ENCODE results near the gene RBM42.

DNA sequence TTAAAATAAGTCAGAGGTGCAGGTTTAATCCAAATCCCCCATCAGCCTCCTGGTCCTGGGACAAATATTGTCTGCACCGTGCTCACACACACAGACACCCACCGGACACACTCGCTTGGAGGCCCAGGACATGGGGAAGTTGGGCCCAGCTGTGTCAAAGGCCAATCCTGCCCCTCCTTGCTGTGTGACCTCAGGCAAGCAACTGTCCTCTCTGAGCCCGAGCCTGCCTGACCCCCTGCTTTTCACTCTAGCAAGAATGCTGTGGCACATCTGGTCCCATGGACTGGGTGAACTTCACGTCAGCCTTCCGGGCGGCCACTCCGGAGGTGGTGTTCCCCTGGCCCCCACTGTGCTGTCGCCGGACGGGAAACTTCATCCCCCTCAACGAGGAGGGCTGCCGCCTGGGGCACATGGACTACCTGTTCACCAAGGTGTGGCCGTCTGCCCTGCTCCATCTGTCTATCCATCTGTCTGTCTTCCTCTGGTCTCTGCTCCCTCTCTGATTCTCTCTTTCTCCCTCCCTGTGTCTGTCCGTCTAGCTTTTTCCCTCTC, 46.8 kb downstream of the RBM42 start:
- TF ChIP-seq, protein P1, sequence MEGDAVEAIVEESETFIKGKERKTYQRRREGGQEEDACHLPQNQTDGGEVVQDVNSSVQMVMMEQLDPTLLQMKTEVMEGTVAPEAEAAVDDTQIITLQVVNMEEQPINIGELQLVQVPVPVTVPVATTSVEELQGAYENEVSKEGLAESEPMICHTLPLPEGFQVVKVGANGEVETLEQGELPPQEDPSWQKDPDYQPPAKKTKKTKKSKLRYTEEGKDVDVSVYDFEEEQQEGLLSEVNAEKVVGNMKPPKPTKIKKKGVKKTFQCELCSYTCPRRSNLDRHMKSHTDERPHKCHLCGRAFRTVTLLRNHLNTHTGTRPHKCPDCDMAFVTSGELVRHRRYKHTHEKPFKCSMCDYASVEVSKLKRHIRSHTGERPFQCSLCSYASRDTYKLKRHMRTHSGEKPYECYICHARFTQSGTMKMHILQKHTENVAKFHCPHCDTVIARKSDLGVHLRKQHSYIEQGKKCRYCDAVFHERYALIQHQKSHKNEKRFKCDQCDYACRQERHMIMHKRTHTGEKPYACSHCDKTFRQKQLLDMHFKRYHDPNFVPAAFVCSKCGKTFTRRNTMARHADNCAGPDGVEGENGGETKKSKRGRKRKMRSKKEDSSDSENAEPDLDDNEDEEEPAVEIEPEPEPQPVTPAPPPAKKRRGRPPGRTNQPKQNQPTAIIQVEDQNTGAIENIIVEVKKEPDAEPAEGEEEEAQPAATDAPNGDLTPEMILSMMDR (IDR thresholded peaks at IDR 0.05; ENCODE audit: low read length) = no peak
- no peak for TF ChIP-seq EZH2 (IDR thresholded peaks at IDR 0.05; ENCODE audit: borderline replicate concordance, low read length)

All from OCI-LY1 (cell line).